Measurements from ENCODE around the gene RNF113A. TPM values are rescaled to one million over a fixed set of nuclear protein-coding genes. Genes with fewer than 3 reads are reported as not detected.
"Not testable (repeated sequence)": the region's sequence is repeated elsewhere in the genome, so short reads cannot be mapped to it uniquely, and the experiment has no call there.

Gene RNF113A
- total RNA-seq, 4 donors from 2014 or later: 7.1 to 19.7 (median 10.5) TPM

DNA sequence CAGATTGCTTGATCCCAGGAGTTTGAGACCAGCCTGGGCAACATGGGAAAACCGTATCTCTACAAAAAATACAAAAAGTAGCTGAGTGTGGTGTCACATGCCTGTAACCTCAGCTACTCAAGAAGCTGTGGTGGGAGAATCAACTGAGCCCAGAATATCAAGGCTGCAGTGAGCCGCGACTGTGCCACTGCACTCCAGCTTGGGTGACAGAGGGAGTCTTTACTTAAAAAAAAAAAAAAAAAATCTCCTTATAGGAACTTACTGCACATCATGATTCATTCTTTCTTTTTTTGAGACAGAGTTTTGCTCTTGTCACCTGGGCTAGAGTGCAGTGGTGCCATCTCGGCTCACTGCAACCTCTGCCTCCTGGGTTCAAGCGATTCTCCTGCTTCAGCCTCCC is 43.1 kb downstream of the RNF113A start:
- TF ChIP-seq, protein P1, sequence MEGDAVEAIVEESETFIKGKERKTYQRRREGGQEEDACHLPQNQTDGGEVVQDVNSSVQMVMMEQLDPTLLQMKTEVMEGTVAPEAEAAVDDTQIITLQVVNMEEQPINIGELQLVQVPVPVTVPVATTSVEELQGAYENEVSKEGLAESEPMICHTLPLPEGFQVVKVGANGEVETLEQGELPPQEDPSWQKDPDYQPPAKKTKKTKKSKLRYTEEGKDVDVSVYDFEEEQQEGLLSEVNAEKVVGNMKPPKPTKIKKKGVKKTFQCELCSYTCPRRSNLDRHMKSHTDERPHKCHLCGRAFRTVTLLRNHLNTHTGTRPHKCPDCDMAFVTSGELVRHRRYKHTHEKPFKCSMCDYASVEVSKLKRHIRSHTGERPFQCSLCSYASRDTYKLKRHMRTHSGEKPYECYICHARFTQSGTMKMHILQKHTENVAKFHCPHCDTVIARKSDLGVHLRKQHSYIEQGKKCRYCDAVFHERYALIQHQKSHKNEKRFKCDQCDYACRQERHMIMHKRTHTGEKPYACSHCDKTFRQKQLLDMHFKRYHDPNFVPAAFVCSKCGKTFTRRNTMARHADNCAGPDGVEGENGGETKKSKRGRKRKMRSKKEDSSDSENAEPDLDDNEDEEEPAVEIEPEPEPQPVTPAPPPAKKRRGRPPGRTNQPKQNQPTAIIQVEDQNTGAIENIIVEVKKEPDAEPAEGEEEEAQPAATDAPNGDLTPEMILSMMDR (IDR thresholded peaks at IDR 0.05): no peak
- DNase-seq (ENCODE audit: low spot score) (no peak), ATAC-seq (ENCODE audit: low FRiP score) (no peak)

DNA sequence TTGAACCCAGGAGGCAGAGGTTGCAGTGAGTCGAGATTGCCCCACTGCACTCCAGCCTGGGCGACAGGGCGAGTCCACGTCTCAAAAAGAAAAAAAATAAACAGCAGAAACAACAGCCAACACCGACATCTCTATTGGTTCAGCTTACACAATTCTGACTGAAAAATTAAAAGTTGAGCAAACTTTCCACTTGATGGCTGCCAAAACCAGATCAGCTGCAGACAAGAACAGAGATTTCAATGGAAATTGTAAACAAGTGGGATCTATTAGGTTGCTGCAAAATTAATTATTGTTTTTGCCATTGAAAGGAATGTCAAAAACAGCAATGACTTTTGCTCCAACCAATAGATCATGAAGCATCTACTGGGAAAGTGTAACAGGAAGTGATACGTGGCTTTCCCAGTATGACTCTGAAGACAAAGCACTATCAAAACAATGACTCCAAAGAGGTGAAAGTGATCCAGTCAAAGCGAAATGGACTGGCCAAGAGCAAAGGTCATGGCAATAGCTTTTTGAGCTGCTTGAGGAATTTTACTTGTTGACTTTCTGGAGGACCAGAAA is 45.1 kb downstream of the RNF113A start:
- no peak for DNase-seq (ENCODE audit: low spot score)
- ATAC-seq (ENCODE audit: low FRiP score): no peak
- TF ChIP-seq, protein P1 (IDR thresholded peaks at IDR 0.05): no peak

DNA sequence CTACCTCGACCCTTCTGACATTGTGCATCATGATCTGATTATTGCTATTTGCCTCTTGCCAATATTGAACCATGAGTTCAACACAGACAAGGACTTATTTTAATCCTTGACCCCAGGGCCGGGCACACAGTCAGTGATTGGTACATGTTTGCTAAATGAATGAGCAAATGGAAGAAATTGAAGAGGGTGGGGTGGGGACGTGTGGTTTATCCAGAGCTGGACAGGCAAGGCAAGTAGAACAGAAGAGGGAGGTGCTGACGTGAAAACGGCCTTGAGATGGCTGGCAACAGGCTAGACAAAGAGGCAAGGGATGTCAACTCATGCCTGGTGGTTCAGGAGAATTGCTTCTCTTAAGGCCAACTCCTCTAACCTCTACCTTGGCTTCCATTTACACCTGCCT is 47.3 kb downstream of the RNF113A start:
- ATAC-seq (ENCODE audit: low FRiP score); DNase-seq (ENCODE audit: low spot score): not testable (repeated sequence)

DNA sequence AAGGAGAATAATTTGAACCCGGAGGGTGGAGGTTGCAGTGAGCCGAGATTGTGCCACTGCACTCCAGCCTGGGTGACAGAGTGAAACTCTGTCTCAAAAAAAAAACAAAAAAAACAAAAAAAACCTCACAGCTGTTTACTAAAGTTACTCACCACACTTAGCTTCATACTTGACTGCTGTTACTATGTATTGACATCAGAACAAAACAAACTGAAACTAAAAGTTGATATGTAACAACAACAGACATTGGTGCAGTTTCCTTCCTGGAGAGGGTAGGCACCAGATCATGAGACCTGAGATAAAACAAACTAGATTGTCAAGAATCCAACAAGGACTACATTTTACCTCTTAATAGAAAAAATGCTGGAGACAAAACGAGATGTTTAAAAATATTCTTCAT is 49.8 kb downstream of the RNF113A start:
- ATAC-seq (ENCODE audit: low FRiP score); DNase-seq (ENCODE audit: low spot score): not testable (repeated sequence)

Other genes with a start within 250 kb of the RNF113A start
- gene SEPTIN6, start 178.6 kb downstream of the RNF113A start, total RNA-seq: 10 to 100 TPM; 13.9 to 19.2 (median 17.8) TPM
- 1 to 10 TPM in 1 of 4 donors, under 1 TPM in 2, not detected in 1; 0.72 to 1.1 (median 0.79) TPM for gene SOWAHD, start 113.1 kb downstream of the RNF113A start, total RNA-seq
- gene RPL39, start 80.1 kb downstream of the RNF113A start, total RNA-seq: 1,000 to 10,000 TPM; 5,321 to 8,187 (median 6,468) TPM
- 1 to 10 TPM; 3.4 to 4.4 (median 4.0) TPM for gene UPF3B, start 18.8 kb downstream of the RNF113A start, total RNA-seq
- gene NDUFA1, start 99 bp upstream of the RNF113A start, total RNA-seq: 10 to 100 TPM; 47.0 to 78.5 (median 56.8) TPM
- gene AKAP14, start 24.2 kb upstream of the RNF113A start, total RNA-seq: not detected
- 10 to 100 TPM in 1 of 4 donors, 1 to 10 TPM in 3; 3.1 to 10.7 (median 4.0) TPM for gene NKAP, start 72.0 kb upstream of the RNF113A start, total RNA-seq
- not detected for gene RHOXF2B, start 206.0 kb upstream of the RNF113A start, total RNA-seq
- gene RHOXF1, start 244.2 kb upstream of the RNF113A start, total RNA-seq: not detected